NOMO-1 treated with DMSO at 0.1 percent for 48 hours (cell line): ENCODE results near the gene RAB44.
A peak's percentile ranks its signal among the peaks of the same experiment; 100 is the strongest.

Source experiments
- DNase-seq: peaks from one replicate; lab custom pipeline; 2025; ENCODE audit not compliant: unreplicated experiment; lab: John Stamatoyannopoulos, UW

Gene RAB44

DNA sequence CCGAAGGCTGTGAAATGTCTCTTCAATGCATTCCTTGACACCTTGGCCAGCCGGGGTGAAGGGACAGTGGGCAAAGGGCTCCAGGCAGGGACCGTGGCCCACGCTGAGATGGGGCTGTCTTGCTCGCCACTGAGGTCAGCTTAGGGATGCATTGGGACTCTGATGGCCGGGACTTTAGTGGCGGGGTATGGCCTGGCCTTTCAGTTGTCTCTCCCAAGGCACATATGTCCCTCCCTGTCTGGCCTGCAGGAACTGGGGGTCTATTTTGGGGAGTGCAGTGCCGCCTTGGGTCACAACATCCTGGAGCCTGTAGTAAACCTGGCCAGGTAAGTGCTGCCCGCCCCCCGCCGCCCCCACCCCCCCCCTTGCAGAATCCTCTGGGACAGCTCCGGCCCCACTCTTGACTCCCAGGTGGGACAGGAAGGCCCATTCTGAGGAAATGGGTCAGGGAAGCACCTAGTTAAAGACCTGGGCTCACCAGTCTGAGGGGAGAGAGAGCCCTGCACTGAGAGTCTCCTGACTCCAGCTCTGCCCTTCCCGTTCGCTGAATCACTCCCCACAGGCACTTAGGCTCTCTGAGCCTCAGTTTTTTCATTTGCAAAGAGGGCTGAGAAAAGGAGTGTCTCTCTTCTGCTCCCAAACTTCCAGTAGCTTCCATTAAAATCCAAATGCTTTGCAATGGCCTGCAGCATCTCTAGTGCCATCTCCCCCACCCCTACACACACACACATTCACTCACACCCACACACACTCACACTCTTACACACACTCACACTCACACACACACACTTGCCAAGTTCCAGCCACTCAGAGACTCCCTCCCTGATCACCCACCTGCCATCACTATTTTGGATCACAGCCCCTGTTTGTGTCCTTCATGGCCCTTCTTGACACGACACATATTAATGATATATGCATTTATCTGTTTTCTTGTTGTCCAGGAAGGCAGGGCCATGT is 33.1 kb downstream of the RAB44 start:
- no peak for DNase-seq

DNA sequence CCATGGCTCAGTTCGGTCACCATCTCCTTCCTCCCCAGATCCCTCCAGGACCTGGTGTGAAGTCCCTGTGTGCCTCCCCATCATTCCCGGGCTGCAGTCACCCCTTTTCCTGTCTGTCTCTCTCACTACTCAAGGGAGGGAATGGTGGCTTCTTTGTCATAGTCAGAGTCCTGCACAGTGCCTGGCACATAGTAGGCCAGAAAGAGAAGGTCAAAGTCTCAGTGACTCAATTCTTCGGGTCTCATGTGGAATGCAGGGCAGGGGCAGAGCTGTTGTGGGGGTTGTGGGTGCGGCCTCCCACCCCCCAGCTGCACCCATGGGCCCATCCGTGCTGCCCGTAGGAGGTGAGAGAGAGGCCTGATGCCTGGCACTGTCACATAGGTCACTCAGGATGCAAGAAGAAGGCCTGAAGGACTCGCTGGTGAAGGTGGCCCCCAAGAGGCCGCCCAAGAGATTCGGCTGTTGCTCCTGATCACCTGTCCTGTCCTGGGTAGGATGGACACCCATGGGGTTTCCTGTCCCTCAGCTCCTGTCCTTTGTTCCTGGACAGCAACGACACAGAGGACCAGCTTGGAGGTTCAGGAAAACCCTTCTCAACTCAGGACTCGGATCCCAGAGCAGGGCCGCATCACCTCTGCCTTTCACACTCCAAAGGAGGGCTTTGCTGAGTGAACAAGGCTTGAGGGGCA is 34.1 kb downstream of the RAB44 start:
- DNase-seq, result no peak

DNA sequence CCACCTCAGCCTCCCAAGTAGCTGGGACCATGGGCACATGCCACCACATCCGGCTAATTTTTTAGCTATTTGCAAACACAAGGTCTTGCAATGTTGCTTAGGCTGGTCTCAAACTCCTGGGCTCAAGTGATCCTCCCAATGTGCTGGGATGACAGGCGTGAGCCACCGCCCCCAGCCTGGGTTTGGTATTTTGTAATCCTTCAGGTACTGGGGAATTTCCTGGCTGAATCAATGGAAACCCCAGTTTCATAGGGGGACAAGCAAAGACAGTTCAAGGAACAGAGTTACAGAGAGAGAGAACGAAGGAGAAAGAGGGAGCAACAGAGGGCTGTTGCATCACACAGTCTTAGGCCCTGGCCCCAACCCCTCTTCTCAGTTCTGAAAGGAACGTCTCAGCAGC is 35.7 kb downstream of the RAB44 start:
- no peak for DNase-seq

DNA sequence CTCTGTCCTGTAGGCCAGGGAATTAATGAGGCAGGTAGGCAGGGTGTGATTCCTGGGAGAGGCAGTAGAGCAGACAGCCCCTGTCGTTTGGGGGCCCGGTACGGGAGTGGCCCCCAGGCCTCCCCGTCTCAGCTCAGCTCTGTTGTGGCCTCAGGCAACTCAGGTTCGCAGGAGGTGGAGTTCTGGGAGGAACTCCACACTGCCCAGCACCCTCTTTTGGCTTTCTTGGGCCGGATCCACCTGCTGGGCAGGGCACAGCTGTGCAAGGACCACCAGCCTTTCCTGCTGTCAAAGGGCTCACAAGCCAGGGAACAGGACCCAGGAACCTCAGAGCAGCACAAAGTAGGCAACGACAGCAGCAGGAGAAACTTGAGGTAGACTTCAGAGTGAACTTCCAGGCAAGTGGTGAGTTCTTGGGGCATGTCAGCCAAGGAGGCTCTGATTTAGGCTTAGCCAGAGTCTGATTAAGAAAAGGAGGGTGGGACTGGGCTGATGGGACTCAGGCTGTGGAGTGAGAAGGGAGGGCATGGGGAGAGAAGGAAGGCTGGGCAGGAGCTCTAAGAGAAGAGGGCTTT is 36.9 kb downstream of the RAB44 start:
- no peak for DNase-seq

DNA sequence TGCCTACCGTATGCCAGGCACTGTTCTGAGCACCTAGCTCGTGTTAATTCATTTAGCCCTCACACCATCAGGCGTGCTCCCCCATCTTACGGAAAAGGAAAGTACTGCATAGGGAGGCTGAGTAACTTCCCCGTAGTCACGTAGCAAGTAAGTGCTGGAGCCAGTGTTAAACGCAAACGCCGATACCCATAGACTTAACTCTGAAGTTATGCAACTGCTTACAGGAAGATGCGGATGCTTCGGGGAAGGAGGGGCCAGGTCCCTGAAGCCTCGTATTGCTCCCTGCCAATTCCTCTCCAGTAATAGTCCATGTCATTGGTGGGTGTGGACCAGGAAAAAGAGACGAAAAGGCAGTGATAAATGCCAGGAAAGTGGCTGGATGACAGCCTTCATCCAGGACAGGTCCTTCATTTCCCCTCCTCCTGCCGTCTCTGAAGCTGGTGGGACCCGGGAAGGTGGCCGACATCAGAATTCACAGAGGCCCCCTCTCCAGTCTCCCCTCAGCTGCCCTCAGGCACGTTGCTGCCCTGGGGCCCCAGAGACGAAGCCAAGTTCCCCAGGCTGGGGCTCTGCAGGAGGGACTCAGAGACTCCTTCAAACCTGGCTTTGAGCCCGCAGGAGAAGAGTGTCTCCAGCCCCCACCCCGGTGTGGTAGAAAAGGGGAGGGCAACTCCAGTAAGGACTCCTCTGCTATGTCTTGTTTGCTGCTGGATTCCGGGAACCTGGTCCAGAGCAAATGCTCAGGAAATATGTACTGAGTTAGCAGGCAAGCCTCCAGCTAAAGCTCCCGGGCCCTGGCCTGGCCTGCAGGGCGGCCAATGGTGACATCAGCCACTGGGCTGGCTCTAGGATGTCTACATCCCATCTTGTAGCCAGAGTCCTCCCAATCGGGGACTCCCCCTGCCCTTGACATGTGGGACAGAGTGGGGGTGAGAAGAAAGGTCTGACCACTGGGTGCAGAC is 37.8 kb downstream of the RAB44 start:
- DNase-seq, result peak; percentile 92

DNA sequence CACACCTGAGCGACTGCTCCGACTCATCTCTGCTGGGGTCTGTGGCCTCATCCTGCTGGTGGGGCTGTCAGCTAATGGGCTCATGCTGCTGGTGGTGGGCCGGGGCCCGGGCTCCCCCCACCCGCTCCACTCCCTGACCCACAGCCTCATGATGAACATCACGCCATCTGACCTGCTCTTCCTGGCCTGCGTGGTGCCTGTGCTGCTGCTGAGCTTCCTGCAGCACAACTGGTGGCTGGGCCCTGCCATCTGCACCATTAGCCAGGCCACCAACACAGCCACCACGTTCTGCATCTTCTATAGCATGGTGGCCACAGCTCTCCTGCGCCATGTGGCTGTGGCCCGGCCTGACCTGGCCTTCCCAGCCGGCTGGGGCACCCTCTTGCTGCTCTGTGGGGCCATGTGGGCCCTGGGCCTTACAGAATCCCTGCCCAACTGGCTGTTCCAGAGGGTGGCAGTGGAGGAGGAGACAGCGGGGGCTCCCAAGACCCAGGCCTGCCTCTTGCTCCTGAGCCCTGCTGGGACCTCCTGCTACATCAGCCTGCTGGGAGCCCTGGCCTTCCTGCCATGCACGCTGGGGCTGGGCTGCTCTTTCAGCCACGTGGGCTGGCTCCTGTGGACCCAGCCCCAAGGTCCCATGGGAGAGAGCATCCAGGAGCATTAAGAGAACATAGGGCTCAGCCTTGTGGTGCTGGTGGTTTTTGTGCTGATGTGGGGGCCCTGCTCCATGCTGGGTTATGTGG is 39.6 kb downstream of the RAB44 start:
- no peak for DNase-seq

DNA sequence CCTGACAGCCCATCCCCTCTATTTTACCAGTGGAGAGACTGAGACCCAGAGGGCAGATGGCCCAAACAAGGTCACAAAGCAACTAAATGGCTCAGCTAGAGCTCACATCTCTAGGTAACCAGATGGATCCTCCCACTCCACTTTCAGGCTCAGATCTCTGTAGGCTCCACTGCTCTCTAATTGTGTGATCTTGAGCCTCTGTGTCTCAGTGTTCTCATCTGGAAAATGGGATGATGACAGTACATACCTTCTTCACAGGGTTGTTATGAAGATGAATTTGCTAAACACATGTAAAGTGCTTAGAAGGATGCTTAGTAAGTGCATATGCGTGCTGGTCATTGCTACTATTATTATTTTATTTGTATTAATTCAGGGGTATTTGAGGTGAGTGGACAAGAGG is 40.5 kb downstream of the RAB44 start:
- no peak for DNase-seq

DNA sequence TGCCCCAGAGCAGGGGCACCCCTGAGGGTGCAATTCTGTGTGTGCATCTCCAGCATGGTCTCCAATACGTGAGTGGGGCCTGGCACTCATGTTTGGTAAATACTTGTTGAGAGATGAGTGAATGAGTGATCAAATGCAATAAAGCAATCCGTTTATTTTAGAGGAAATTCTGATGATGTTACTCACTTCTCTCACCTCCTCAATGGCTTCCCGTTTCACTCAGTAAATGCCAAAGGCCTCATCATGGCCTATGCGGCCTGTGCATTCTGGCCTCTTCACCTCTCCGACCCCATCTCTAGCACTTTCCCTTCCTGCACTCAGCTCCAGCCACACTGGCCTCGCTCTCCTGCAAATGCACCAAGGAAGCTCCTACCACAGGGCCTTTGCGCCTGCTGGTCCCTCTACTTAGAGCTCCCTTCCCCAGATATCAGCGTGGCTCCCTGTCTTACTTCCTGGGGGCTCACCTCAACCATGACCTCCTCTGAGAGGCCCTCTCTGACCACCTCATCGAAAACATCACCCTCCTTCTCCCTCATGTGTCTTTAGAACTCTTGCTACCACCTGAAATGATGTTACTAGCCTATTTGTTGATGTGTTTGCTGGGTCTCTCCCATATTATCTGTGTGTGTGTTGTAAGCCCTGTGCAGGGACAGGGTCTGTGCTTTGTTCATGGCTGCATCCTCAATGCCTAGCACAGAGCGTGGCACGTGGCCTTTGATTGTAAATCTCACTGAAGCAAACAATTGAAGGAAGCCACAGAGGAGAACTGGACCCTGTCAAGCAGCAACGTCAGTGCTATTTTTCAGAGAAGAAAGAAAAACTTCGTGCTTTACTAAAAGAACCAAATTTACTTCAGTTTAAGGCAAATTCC is 42.6 kb downstream of the RAB44 start:
- no peak for DNase-seq

DNA sequence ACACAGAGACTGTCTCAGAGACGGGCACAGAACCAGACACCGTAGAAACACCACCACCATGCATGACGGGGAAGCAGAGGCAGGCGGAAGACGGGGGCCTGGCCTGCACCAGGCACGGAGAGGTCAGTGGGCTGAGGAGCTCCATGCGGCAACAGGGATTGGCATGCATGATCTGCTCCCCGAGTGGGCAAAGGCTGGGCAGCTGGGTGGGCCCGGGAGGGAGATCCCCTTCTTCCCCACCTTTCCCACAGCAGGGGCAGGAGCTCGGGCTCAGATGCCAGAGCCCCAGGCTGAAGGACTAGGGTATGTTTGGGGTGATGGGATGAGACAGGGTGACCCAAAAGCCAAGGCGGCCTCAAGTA is 43.2 kb downstream of the RAB44 start:
- no peak for DNase-seq

DNA sequence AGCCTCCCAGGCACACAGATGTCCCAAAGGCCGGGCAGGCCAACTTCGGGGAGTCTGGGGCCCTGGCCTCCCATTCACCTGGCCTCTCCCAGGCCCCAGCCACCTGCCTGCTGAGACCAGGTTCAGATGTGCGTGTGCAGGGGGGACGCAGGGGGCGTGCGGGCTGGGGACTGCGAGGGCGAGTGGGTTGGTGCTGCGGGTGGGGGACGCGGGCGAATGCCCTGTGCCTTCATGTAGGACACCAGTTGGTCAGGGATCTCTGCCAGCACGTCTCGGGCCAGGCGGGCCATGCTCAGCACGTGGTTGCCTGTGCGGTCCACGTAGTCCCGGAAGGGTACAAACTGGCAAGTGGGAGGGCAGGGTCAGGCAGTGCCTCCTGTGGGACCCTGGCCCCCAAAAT is 44.5 kb downstream of the RAB44 start:
- DNase-seq, result no peak

DNA sequence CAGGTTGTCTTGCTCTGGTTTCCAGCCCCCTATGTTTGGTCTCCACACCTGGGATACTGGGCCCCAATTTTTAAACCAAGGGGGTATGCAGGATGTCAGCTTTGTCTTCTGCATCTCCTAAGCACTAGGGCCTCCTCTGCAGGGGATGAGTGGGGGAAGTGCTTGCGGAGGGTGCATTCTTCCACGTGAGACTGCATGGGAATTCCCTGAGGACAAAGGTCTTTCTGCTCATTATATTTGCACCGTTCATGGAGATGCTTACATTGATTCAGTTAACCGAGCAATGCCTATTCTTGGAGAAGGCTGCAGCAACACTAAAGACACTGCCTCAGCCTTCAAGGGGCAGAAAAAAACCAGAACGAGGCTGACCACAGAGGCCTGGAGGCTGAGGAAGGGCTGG is 45.4 kb downstream of the RAB44 start:
- no peak for DNase-seq

DNA sequence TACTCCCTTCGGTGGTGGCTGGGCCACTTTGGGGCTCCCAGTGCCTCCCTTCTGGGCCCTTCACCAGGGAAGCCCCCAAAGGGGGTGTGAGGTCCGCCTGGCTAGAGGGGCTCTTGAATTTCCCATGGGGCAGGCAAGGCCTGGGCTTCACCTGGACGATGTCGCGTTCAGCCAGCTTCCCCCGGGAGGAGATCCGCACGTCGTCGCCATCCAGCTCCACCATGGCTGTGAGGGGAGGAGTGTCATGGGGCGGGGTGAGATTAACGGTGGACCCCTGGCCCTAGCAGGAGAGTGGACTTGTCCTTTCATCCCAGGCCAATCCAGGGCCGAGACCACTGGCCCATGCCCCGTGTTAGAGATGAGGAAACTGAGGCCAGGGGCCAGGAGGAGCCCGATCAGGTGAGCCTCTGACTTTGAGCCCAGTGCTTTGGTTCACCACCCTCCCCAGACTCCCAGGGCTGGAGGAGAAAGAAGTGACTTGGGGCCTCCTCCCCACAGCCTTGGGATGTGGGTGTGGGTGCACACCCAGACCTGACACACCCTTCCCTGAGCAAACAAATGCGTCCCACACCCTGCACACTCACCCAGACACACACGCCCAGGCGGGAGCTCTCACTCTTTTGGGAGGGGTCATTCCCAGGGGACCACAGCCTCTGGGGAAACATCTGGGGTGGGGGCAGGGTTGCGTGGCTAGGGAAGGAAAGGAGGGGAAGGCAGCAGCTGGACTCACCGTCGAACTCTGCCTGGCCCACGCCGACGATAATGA is 46.1 kb downstream of the RAB44 start:
- DNase-seq, result no peak

DNA sequence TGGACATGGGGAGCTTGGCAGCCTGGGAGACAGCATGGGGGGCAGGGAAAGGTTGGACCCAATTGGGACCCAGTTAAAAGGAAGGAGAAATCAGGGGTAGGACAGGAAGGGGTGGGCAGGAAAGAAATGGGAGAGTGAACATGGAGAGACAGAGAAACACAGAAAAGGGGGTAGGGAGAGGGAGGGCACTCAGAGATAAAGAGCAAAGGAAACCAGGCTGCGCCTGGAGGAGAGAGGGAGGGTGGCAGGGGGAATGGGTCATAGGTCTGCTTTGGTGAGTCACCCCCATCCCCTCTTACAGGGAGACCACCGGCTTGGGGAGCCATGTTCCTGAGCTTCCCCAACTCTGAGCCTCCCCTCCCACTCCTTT is 46.7 kb downstream of the RAB44 start:
- DNase-seq, result no peak

DNA sequence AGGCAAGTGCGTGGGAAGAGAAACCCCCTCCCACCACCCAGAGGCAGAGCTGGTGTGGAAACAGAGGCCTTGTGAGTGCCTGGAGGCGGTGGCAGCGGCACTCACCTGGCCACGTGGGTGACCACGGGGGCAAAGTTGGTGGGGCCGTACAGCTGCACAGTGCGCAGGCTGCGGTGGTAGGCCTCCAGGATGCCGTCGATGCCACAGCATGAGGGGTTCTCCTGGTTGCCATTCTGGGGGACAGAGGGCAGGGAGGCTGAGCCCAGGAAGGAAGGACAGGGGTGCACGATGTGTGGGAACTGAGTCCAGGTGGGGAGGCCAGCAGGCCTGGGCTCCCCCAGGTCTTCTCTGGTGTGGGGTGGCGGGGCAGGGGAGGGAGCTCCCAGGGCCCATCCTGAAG is 47.7 kb downstream of the RAB44 start:
- no peak for DNase-seq

DNA sequence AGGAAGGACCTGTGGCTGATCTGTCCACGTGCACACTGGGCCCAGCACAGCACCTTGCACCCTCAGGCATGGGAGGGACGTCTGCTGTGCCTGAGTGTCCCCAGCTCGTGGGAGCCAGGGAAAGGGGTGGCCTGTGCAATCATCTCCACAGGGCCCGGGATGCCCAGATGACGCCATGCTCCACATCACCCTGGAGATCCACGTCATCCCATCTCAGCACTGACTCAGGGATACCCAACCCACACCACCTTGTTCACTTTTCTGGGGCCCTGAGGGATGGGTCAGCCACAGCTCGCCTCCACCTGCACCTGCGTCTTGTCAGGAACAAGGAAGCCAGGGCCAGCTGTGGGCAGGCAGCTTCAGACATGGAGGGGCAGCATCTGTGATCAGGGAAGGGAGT is 48.2 kb downstream of the RAB44 start:
- no peak for DNase-seq

DNA sequence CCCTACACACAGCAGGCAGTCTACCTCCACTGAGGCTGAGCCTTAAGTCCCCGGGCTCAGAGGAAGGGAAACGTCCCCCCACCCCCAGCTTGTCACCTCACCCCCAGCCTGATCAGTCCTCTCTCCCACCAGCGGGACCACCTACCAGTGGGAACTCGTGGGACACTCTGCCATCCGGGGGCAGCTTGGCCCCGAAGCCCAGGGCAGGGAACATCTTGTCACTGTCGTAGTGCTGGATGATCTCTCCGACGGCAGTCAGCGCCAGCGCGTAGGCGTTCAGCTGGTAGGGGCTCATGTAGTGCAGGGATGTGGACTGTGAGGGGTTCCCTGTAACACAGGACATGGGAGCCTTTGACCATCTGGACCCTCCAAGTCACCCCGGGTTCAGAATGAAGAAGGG is 48.6 kb downstream of the RAB44 start:
- DNase-seq, result no peak

DNA sequence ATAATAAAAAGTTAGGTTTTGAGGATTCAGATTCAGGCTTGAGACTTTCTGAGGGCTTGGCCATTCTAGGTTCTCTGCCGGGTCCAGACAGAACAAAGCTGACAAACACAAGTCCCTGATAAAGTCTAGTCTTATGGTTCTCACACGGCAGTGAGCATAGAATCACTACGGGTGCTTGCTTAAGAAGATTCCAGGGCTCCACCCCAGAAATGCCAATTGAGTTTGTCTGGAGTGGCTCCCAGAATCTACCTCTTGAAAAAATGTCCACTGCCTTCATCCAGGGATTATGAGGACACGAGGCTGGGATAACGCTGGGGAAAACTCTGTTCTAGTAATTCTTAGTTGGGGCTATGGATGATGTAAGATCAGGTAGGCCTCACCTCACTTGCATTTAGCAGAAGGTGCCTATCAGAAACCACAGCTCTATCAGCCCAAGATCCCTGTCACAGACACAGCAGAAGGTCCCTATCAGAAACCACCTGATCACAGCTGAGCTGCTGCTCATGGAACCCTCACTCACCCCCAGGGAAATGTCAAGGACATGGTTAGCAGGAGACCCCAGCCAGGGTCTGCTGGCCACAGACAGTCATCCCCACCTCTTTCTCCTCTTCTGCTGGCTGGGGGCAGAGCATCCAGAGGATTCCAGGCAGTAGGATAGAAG is 52.3 kb downstream of the RAB44 start:
- no peak for DNase-seq

DNA sequence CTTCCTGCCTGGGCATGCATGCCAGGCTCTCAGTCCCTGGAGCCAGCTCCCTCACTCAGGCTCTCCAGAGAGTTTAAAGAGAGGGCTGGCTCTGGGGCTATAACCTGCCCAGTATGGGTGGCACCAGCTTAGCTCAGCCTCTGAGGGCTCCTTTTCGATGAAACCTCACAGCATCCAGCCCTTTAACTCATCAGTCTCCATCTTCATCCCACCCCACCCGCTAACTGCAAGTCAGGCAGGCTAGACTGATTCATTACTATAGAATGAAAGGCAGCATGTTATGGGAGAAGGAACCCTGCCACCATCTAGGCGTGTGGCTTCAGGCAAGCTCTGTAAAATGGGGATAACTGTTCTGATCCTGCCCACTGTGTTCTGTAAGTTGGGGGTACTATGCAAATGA is 53.5 kb downstream of the RAB44 start:
- DNase-seq, result no peak
